Measurements from ENCODE around the gene NXPH2. TPM values are rescaled to one million over a fixed set of nuclear protein-coding genes. Genes with fewer than 3 reads are reported as not detected.

Gene NXPH2
- total and polyA plus RNA-seq, 9 of the 15 experiments (the other 6 are each of a cell fraction or from before 2014, with no cell fraction given), result not detected

DNA sequence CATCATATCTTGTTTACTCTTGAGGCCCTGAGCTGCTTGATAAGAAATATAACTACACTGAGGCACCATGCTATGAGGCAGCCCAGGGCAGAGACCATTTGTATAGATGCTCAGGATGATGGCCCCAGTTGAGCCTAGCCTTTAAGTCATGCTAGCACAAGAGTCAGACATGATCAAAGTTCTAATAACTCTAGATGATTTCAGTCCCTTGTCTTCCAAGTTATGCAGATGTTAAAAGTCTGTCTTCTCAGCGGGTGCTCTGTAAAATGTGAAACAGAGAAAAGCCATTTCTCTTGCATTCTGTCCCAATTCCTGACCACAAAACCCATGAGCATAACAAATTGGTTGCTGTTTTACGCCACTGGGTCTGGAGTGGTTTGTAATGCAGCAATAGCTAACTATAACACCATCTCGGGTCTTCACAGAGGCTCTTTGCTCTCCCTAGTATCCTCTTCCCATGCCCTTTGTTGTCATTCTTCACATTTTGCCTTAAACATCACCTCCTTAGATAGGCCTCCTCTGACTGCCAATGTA is 49.6 kb downstream of the NXPH2 start:
- Histone ChIP-seq H2AFZ (ENCODE audit: low read depth, low read length) (no peak overlapping the region), H3K4me2 (ENCODE audit: insufficient read depth, low read length) (no peak overlapping the region), H3K4me3 (no peak overlapping the region), H3K9me3 (replicated peaks; ENCODE audit: control insufficient read depth, insufficient read depth, low read depth, low read length) (no peaks in the 10 kb centered on the region), H4K20me1 (replicated peaks; ENCODE audit: control insufficient read depth, insufficient read depth, low read length) (no peaks in the 10 kb centered on the region), H3K9ac (ENCODE audit: insufficient read depth in 1 of 2, low read depth in 2 of 2, low read length in 2 of 2) (no peak overlapping the region), H3K36me3 (ENCODE audit: control insufficient read depth, insufficient read depth, low read length) (no peaks in the 10 kb centered on the region), H3K79me2 (ENCODE audit: control insufficient read depth, insufficient read depth, low read length) (no peaks in the 10 kb centered on the region), H3K9me1 (ENCODE audit: control insufficient read depth, insufficient read depth, low read length) (no peaks in the 10 kb centered on the region), H3K27ac (ENCODE audit: extremely low read depth, low read depth, low read length) (no peak overlapping the region), H3K27me3 (ENCODE audit: control insufficient read depth in 2 of 2, insufficient read depth in 2 of 2, low read length in 2 of 2) (no peaks in the 10 kb centered on the region), H3K4me1 (replicated peaks in 1 of 2; ENCODE audit: control insufficient read depth in 2 of 2, insufficient read depth in 2 of 2, low read length in 2 of 2) (no peaks in the 10 kb centered on the region; a peak in 1 of 5 replicates)
- ChIA-PET POLR2A (no interaction called here), CTCF (ENCODE audit: low intra/inter-chr PET ratio) (no interaction called here)
- intact Hi-C loops (cut with micrococcal nuclease) (no loop called here), in situ Hi-C loops (cut with MboI) (no loop called here)
- FAIRE-seq, result no peak
- TF ChIP-seq HNRNPUL1 (IDR thresholded peaks at IDR 0.05; ENCODE audit: low read length), result no peak
- TF ChIP-seq RREB1 (CRISPR knock-in tag; IDR thresholded peaks at IDR 0.05), result no peak
- TF ChIP-seq, protein P1, sequence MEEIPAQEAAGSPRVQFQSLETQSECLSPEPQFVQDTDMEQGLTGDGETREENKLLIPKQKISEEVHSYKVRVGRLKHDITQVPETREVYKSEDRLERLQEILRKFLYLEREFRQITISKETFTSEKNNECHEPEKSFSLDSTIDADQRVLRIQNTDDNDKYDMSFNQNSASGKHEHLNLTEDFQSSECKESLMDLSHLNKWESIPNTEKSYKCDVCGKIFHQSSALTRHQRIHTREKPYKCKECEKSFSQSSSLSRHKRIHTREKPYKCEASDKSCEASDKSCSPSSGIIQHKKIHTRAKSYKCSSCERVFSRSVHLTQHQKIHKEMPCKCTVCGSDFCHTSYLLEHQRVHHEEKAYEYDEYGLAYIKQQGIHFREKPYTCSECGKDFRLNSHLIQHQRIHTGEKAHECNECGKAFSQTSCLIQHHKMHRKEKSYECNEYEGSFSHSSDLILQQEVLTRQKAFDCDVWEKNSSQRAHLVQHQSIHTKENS (CRISPR knock-in tag; IDR thresholded peaks at IDR 0.05), result no peak
- TF ChIP-seq NFE2L1 (tag; IDR thresholded peaks at IDR 0.05; ENCODE audit: borderline replicate concordance, low read depth), result no peak
- TF ChIP-seq SIX5 (IDR thresholded peaks at IDR 0.05; ENCODE audit: borderline replicate concordance in 1 of 2, insufficient read depth in 1 of 2, low read depth in 1 of 2, low read length in 2 of 2), result no peak
- WGBS (ENCODE audit: insufficient coverage, low coverage, missing lambda C conversion rate), result 2% methylated on average over 3 of the region's 3 CpGs
- no TSS peak for BruUV-seq (replicated peaks)
- no peak for ATAC-seq
- no peak for DNase-seq (ENCODE audit: extremely low read depth in 1 of 4, low spot score in 3 of 4)
